H1 (cell line): ENCODE measurements around the gene USP37. TPM values are rescaled to one million over a fixed set of nuclear protein-coding genes. Genes with fewer than 3 reads are reported as not detected.

Experiments used
- CHD7 ChIP-seq: fragments of 300-600 bp; sonication (generic); IDR thresholded peaks from 2 replicates; pipeline ENCODE4 v1.7.1; 2012; ENCODE audit warnings: low read length, moderate library complexity, mild to moderate bottlenecking, inconsistent platforms; ENCODE audit not compliant: insufficient replicate concordance
- CTBP2 ChIP-seq: IDR thresholded peaks from 2 replicates; pipeline ENCODE4 v1.7.0; 2011; ENCODE audit warnings: borderline replicate concordance, mild to moderate bottlenecking, moderate library complexity, mixed read lengths, low read length; ENCODE audit not compliant: insufficient read depth, insufficient read length
- polyA plus RNA-seq, 7 experiments: library from polyadenylated mRNA; depleted of rRNA in 3 of 7; stranded (reverse) in 5 of 7; unstranded in 2 of 7; fragments of >200 nt in 5 of 7; fragments of 200-250 nt in 2 of 7; gene quantifications; 1 replicate in 5 of 7; 2 replicates in 1 of 7; 4 replicates in 1 of 7; pipeline versions ENCODE4 v1.2.1 to v1.2.3, GENCODE V29; 2011 to 2013; ENCODE audit warnings: missing spikeins in 2 of 7, mixed read lengths in 2 of 7
- total RNA-seq: library from RNA; stranded (reverse); fragmentation: NEBNext Ultra II Directional; extraction: Animal tissue kit (Norgen Biotek cat#: 25700); gene quantifications from 2 replicates; pipeline ENCODE4 v1.2.1, GENCODE V29; 2021

Gene USP37
- total and polyA plus RNA-seq, 2 of the 8 experiments (the other 6 are each of a cell fraction or from before 2014, with no cell fraction given): 3.8 to 29.1 TPM

GRCh38 chr2:218419630-218420216 lies 148.4 kb downstream of the USP37 start (continued):
- TF ChIP-seq CHD7 (no peak), CTBP2 (no peak)
